Measurements from ENCODE around the gene UBE3B.

Gene UBE3B

GRCh38 chr12:109557805-109558204 is 80.4 kb downstream of the UBE3B start:
- no peak for DNase-seq

- DNase-seq, result no peak
These were observed 81.2 kb downstream of the UBE3B start for GRCh38 chr12:109558374-109559199.

GRCh38 chr12:109559200-109559505 is 81.7 kb downstream of the UBE3B start:
- no peak for DNase-seq

GRCh38 chr12:109559601-109560000 is 82.2 kb downstream of the UBE3B start:
- no peak for DNase-seq

GRCh38 chr12:109560867-109561710 is 83.7 kb downstream of the UBE3B start:
- no peak for DNase-seq

- no peak for DNase-seq
These were observed 84.2 kb downstream of the UBE3B start for GRCh38 chr12:109561711-109562030.

GRCh38 chr12:109562871-109563270 is 85.4 kb downstream of the UBE3B start:
- no peak for DNase-seq

GRCh38 chr12:109563291-109564284 is 86.2 kb downstream of the UBE3B start:
- no peak for DNase-seq

GRCh38 chr12:109566424-109566823 is 89.0 kb downstream of the UBE3B start:
- no peak for DNase-seq

GRCh38 chr12:109567296-109567695 is 89.9 kb downstream of the UBE3B start:
- no peak for DNase-seq

- DNase-seq, result no peak
These were observed 90.5 kb downstream of the UBE3B start for GRCh38 chr12:109567967-109568366.

- no peak for DNase-seq
These were observed 91.1 kb downstream of the UBE3B start for GRCh38 chr12:109568486-109568885.

GRCh38 chr12:109571773-109572505 is 94.5 kb downstream of the UBE3B start:
- DNase-seq, result no peak

GRCh38 chr12:109572506-109572845 is 95.0 kb downstream of the UBE3B start:
- no peak for DNase-seq

GRCh38 chr12:109573029-109573913 is 95.8 kb downstream of the UBE3B start, which contains the start of the genes MMAB and MVK:
TSS of gene MMAB (minus strand) at chr12:109573504. CDS start at chr12:109573480, 24 bp downstream.
TSS of gene MVK (plus strand) at chr12:109573794. CDS start at chr12:109574823, 1,029 bp downstream.
- DNase-seq, result peak; percentile 96

GRCh38 chr12:109573914-109574244 is 96.4 kb downstream of the UBE3B start:
- DNase-seq, result no peak

- DNase-seq, result no peak
These were observed 98.2 kb downstream of the UBE3B start for GRCh38 chr12:109575683-109576082.

- no peak for DNase-seq
These were observed 99.9 kb downstream of the UBE3B start for GRCh38 chr12:109577311-109577710.

GRCh38 chr12:109578330-109578927 is 101.0 kb downstream of the UBE3B start:
- DNase-seq, result no peak

- no peak for DNase-seq
These were observed 102.2 kb downstream of the UBE3B start for GRCh38 chr12:109579639-109580038.

GRCh38 chr12:109580272-109580671 is 102.8 kb downstream of the UBE3B start:
- no peak for DNase-seq
